Brain microvascular endothelial cell (primary cell): ENCODE data around the gene CAMK2N2.
A peak's percentile ranks its signal among the peaks of the same experiment; 100 is the strongest.

Experiments
- DNase-seq: peaks from one replicate; pipeline ENCODE4 v3.0.0-alpha.2; 2020
- H3K27ac ChIP-seq: fragments of 250-450 bp; sonication (Bioruptor Pico); 2 replicates; pipeline ENCODE4 v1.5.1; 2020; ENCODE audit warnings: mild to moderate bottlenecking, moderate library complexity
- H3K27me3 ChIP-seq: fragments of 250-450 bp; sonication (Bioruptor Pico); replicated peaks from 2 replicates; pipeline ENCODE4 v1.5.1; 2020; ENCODE audit warnings: mild to moderate bottlenecking
- H3K36me3 ChIP-seq: fragments of 250-450 bp; sonication (Bioruptor Pico); replicated peaks from 2 replicates; pipeline ENCODE4 v1.5.1; 2020; ENCODE audit warnings: mild to moderate bottlenecking
- H3K4me3 ChIP-seq: 2 replicates; pipeline ENCODE4 v1.5.1; 2011; ENCODE audit warnings: low read depth, mild to moderate bottlenecking, control low read depth, low read length, moderate library complexity
- in situ Hi-C: cut with HindIII; loops from 2 replicates; pipeline ENCODE4 v1.10.0; 2017; ENCODE audit warnings: low sequenced_read_pairs, low pct_ligation_motif_present
- TF ChIP-seq, protein P1 (sequence below): IDR thresholded peaks from 2 replicates; pipeline ENCODE4 v1.5.1; 2011; ENCODE audit warnings: low read depth, mild to moderate bottlenecking, moderate library complexity, low read length, control low read depth, inconsistent platforms; ENCODE audit errors: missing control alignments

CAMK2N2 gene

DNA sequence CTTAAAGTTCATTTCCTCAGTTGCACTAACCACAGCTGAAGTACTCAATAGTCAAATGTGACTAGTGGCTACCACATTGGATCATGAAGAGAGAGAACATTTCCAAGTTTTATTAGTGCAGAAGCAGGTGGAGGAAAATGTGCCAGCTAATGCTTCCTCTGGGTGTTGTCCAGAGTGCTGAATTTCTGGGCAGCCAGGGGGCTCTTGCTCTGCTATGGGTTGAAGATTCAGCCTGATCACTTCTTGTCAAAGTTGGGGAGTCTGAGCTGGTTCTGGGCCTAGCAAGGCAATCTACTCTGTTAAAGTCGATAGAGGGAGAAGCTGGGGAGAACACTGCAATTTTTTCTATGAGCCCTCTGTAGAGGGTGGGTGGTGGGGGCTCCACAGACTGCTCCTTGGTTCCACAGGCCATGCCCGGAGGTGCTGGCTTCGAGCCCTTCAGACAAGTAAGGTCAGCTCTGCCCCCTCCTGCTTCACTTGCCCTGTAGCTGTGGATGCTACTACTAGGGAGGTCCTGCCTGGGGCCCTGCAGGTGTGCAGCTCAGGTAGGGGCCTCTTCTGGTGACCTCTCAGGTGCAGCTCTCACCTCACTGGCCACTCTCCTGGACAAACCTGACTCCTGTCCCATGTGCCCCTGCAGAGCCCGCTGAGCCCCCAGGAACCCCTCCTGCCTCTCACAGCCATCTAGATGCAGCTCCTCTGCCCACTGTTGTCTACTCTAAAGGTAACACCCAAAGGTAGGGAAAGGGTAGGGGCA lies 20.8 kb downstream of the CAMK2N2 start:
- no peaks in the 10 kb centered on the region for H3K27me3 ChIP-seq
- no peak overlapping the region for H3K4me3 ChIP-seq
- peaks cover 27% of the 10 kb centered on the region for H3K36me3 ChIP-seq
- in situ Hi-C loops: no loop called here
- TF ChIP-seq, protein P1, sequence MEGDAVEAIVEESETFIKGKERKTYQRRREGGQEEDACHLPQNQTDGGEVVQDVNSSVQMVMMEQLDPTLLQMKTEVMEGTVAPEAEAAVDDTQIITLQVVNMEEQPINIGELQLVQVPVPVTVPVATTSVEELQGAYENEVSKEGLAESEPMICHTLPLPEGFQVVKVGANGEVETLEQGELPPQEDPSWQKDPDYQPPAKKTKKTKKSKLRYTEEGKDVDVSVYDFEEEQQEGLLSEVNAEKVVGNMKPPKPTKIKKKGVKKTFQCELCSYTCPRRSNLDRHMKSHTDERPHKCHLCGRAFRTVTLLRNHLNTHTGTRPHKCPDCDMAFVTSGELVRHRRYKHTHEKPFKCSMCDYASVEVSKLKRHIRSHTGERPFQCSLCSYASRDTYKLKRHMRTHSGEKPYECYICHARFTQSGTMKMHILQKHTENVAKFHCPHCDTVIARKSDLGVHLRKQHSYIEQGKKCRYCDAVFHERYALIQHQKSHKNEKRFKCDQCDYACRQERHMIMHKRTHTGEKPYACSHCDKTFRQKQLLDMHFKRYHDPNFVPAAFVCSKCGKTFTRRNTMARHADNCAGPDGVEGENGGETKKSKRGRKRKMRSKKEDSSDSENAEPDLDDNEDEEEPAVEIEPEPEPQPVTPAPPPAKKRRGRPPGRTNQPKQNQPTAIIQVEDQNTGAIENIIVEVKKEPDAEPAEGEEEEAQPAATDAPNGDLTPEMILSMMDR: peak; percentile 6
- H3K27ac ChIP-seq: no peak overlapping the region
- DNase-seq: no peak

DNA sequence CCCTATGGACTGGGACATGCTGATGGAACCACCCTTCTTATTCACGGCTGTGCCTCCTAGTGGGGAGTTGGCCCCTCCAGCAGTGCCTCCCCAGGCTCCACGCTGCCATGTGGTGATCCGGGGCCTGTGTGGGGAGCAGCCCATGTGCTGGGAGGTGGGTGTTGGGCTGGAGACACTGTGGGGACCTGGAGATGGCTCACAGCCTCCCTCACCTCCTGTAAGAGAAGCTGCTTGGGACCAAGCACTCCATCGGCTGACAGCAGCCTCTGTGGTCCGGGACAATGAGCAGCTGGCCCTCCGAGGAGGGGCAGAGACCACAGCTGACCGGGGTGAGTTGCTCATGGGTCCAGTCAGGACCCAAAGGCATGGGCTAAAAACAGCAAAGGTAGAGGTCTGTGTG lies 21.6 kb downstream of the CAMK2N2 start:
- in situ Hi-C loops: no loop called here
- no peak overlapping the region for H3K27ac ChIP-seq

DNA sequence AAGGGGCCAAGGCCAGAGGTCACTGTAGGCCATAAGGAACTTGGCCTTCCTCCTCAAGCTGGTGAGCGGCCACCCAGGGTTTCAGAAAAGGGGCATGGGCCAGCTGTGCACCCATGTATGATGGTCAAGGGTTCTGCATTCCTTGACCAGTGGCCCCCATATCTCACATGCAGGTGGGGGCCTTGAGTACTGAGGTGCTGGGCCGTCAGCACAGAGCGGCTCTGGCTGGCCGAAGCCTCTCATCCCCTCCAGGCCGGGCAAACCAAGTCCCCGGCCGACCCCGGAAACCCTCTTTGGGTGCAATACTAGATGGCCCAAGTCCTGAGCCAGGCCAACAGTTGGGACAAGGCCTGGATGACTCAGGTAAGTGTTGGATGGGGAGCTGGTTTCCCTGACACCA lies 22.1 kb downstream of the CAMK2N2 start:
- peaks cover 22% of the 10 kb centered on the region for H3K36me3 ChIP-seq
- no peak overlapping the region for H3K4me3 ChIP-seq
- H3K27me3 ChIP-seq: no peaks in the 10 kb centered on the region
- TF ChIP-seq, protein P1: no peak
- DNase-seq: no peak
- in situ Hi-C loops: no loop called here
- H3K27ac ChIP-seq: no peak overlapping the region

More for the DNA sequence above, 21.6 kb downstream of the CAMK2N2 start:
- no peak overlapping the region for H3K4me3 ChIP-seq
- H3K36me3 ChIP-seq: peaks cover 22% of the 10 kb centered on the region
- H3K27me3 ChIP-seq: no peaks in the 10 kb centered on the region
- no peak for DNase-seq
- TF ChIP-seq, protein P1: no peak

DNA sequence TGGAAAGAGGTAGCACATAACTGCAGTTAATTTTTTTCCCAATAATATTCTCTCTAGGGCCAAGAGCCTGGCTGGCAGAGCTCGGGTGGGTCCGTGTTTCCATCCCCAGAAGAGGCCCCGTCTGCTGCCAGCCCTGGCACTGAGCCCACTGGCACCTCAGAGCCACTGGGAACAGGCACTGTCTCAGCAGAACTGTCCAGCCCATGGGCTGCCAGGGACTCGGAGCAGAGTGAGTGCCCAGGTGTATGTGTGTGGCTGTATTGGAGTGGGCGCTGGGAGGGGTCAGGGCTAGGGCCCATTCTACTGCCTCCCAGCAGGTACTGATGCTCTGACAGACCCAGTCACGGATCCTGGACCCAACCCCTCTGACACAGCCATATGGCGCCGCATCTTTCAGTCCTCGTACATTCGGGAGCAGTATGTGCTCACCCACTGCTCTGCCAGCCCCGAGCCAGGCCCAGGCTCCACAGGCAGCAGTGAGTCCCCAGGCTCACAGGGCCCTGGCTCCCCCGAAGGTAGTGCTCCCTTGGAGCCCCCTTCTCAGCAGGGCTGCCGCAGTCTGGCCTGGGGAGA lies 23.0 kb downstream of the CAMK2N2 start:
- in situ Hi-C loops: no loop called here
- TF ChIP-seq, protein P1: no peak
- H3K27ac ChIP-seq: no peak overlapping the region
- no peak overlapping the region for H3K4me3 ChIP-seq
- H3K36me3 ChIP-seq: peaks cover 13% of the 10 kb centered on the region
- no peak for DNase-seq
- H3K27me3 ChIP-seq: no peaks in the 10 kb centered on the region

DNA sequence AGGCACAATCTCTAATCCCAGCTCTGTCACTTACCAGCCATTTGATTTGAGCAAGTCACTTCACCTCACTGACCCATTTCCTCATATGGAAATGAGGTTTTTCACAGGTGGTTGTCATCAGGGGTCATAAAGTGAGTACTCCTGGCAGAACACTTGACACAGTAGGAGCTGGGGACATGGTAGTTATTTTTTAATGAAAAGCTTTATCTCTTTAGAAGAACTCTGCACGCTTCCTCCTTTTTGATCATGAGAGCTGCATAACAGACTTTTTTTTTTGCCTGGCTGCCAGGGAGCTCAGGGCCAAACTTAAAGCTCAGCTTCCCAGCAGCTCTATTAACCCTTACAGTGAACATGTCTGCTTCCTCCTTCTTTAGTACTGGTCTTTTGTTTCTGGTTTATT lies 23.5 kb downstream of the CAMK2N2 start:
- peaks cover 7% of the 10 kb centered on the region for H3K36me3 ChIP-seq
- TF ChIP-seq, protein P1: no peak
- no peak overlapping the region for H3K27ac ChIP-seq
- H3K4me3 ChIP-seq: no peak overlapping the region
- in situ Hi-C loops: no loop called here
- peaks cover 2% of the 10 kb centered on the region for H3K27me3 ChIP-seq
- no peak for DNase-seq

DNA sequence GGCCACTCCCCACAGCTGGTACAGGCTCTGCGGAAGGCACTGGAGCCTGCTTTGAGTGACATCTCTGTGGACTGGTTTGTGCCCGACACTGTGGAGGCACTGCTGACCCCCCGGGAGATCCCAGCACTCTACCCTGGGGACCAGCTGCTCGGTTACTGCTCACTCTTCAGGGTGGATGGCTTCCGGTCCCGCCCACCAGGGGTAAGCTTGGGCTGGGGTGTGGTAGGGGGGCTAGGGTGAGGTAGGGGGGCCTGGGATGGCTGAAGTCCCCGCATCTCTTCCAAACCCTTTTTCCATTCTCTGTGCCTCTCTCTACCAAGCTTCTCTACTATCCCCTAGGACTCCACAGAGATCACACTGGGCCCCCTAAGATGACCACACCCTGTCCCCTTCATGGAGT lies 24.1 kb downstream of the CAMK2N2 start:
- DNase-seq: no peak
- TF ChIP-seq, protein P1: no peak
- peaks cover 8% of the 10 kb centered on the region for H3K27me3 ChIP-seq

More for the DNA sequence above, 24.1 kb downstream of the CAMK2N2 start:
- no peak overlapping the region for H3K4me3 ChIP-seq
- no peak overlapping the region for H3K27ac ChIP-seq
- in situ Hi-C loops: no loop called here
- H3K36me3 ChIP-seq: peaks cover 3% of the 10 kb centered on the region
